ACHN (cell line): ENCODE measurements around the gene CTNND2.
"Not testable (repeated sequence)": the region's sequence is repeated elsewhere in the genome, so short reads cannot be mapped to it uniquely, and the experiment has no call there.

Experiments
- DNase-seq: peaks from one replicate; pipeline ENCODE4 v3.0.0-alpha.2; 2015
- in situ Hi-C: cut with HindIII; loops from 2 replicates; pipeline ENCODE4 v1.10.0; 2017; ENCODE audit warnings: low sequenced_read_pairs, low pct_ligation_motif_present, low pct_unique_long_range_greater_than_20kb

The CTNND2 gene

DNA sequence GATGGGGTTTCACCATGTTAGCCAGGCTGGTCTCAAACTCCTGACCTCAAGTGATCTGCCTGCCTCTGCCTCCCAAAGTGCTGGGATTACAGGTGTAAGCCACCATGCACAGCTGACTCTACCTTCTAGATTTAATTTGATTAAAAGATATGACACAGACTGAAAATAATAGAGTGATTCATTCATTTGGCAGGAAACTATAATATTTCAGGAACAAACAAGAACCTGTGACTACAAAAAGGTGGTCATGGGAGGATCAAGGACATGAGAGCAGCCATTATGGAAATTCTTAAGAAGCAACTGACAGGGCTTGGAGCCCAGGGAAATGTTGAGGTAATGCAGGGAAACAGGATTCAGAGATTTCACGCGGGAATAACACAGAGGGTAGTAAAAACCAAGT, 877.7 kb downstream of the CTNND2 start:
- no peak for DNase-seq
- in situ Hi-C loops = no loop called here

DNA sequence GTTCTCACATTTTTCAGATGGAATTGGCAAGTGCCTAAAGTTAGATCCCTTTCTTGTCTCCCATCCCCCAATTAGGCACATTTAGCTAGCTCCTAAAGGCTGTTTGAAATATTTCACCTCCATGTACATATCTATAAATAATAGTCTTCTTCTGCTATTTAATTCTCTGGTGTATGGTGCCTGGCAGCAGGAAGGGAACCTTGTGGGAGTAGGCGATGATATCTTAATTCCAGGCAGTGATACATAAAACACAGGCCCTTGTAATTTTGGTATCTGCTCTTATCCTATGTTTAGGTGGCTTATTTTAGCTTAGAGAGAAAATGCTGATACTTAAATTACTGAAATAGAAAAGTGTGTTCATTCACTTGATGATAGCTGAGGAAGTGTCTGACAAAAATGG, 880.3 kb downstream of the CTNND2 start:
- in situ Hi-C loops = no loop called here
- DNase-seq = no peak

DNA sequence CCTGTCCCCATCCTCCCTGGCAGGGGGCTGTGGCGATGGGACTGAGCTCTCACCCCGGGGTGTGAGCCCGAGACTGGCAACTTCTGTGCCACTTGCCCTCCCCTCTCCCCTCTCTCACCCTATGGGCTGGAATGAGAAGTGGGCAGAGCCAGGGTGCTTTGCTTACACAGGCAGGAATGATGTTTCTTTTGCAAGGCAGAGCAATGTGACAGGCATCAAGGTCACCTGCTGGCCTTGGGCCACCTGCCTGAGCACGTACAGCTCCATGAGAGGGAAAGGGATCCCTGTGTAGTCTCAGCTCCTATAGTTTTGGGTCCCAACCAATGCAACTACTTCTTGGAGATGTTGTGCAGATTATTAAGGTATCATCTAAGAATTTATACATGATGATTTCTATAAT, 890.5 kb downstream of the CTNND2 start:
- DNase-seq = no peak
- in situ Hi-C loops = no loop called here

DNA sequence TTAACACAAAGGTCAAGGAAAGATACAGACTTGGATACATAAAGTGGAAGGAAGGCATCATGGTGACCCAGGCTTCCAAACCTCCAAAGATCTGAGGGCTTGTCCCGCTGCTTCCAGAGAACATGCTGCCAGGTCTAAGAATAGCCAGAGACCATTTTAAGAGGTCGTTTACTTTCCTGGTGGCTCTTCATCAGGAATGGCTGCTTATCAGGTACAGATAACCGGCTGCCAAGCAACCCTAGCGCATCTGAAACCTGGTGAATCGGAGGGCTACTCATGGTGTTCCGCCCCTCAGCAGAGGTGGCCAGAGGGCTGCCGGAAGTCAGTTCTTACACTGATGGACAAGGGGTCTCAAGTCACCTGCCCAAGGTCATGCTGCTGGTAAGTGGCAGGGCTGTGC, 892.0 kb downstream of the CTNND2 start:
- no peak for DNase-seq
- in situ Hi-C loops = no loop called here

DNA sequence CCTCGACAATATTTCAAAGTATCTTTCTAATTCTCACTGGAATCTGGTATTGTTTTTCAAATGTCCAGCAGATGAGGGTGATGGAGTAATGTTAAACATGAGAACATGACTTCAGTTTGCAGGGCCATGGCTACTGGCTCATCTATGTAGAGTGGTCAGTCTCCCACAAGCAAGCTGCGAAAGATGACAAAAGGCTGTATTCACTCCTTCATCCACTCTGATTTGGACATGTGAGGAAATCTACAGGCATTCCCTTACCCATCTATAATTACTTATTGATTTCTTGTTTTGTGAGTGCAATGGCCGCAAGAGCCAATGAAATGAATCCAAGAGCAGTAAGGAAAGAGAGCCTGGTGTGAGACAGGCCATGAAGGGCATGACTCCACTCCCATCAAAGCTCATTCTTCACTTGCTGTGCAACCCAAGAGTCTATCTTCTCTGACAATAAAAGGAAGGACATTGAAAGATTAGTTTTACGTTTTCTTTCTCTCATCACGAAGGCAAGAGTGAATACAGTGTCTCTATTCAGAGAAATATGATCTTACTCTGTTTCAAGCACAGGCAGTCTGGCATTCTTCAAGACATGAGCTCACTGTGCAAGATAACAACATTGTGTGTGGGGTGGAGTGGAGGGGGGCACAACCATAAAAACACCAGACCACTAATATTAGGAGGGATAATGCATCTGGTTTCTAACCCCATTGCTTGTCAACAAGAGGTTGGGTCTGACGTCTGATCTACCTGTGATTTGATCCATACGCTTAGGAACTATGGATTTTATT, 893.6 kb downstream of the CTNND2 start:
- DNase-seq = no peak
- in situ Hi-C loops = no loop called here

DNA sequence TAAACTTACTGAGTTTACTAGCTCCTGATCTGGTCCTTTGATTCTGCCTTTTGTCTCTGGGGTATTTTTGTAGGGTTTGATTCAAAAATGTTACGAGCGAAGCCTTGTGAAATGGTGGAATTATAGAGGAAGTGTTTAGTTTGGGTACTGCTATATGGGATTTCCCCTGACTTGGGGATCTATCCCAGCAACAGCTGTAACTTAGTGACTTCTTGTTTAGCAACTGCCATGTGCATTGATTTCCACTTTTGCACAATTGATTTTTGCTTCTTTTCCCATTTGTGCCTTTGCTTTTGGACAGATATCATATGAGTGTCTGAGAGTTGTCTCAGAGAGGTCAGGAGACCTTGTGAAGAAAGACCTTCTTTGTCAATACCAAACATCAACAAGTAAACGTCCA, 894.7 kb downstream of the CTNND2 start:
- in situ Hi-C loops = no loop called here
- DNase-seq = no peak

DNA sequence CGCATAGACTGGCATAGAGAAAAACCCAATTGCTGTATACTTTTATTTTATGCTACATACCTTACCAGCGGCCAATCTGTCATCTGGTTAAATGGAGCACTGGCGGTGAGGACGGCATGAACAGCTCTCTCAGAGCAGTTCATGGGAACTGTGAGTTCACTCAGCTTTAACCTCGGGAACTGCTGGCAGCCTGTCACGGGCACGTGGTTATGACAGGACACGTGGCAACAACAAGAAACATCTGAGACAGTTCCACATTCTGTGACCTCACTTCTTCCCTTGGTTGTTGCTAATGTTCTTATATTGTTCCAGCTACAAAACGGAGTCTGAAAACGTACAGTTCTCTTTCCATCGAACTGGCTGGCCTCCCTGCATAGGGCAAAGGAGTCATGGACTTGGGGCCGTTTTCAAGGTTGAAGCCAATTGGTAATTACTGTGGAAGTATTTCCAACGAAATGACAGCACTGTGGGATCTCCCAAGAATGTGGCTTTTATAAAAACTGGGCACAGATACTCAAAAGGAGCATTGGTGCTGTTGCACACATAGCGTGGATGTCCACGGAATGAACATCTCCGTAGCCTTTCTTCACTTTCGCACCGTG, 896.9 kb downstream of the CTNND2 start:
- in situ Hi-C loops = no loop called here
- DNase-seq = no peak

DNA sequence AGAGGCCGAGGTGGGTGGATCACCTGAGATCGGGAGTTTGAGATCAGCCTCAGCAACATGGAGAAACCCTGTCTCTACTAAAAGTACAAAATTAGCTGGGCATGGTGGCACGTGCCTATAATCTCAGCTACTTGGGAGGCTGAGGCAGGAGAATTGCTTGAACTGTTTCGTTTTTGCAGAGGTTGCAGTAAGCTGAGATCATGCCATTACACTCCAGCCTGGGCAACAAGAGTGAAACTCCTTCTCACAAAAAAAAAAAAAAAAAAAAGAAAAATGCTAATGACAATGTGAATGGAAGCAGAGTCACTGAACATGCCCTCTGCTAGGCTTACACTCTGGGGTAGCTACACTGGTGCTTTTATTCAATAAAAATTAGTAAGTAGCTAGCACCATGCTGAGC, 899.7 kb downstream of the CTNND2 start:
- in situ Hi-C loops, DNase-seq: not testable (repeated sequence)

DNA sequence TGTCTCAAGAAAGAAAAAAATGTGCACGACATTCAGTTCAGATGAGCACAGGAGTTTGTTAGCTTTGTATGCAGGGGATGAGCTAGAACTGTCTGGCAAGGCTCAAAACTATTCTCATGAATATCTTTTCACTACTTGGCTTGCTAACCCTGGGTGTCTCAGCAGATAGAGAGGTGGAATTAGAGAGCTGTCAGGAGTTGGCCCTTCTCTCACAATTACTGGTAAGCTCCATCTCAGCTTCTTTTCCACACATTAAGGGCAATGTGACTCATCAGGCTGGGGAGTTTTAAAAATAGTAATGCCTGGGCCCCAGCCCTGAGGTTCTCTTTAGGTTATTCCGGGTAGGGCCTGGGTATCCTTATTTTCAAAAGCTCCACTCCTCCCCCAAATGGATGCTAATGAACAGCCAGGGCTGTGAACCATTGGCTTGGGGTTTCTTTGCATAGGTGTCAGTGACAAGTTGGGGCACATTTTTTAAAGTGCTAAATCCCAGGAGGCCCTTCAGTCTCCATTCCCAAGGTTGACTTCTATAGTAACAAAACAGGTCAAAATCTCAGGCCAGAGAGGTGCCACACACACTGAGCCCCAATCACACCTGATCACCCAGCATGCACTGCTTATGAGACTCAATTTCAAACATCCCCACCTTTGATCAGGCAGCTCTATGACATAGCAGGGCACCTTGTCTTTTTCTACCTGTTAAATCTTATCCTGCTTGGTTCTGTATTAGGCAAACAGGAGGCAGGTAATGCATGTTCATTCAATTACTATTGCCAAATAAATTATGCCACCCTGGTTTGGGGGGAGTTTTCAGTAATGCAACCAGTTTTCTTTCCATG, 903.5 kb downstream of the CTNND2 start:
- in situ Hi-C loops = no loop called here
- no peak for DNase-seq

DNA sequence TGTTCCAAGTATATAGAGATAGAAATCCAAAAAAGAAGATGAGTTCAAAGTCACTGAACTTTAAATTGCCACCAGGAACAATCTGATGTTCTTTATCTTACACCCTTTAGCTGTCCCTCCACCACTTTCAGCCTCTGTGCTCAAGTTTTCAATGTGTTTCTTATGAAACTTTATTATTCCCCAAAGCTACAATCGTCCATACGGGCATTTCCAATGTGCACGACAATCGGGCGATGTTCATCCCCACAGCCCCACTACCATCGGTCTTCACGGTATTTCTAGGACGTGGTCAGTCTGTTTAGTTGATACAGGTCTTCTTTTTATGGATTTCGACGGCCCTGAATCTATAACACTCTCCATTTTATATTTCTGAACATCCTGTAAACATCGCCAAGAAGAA, 904.5 kb downstream of the CTNND2 start:
- no peak for DNase-seq
- in situ Hi-C loops = no loop called here

DNA sequence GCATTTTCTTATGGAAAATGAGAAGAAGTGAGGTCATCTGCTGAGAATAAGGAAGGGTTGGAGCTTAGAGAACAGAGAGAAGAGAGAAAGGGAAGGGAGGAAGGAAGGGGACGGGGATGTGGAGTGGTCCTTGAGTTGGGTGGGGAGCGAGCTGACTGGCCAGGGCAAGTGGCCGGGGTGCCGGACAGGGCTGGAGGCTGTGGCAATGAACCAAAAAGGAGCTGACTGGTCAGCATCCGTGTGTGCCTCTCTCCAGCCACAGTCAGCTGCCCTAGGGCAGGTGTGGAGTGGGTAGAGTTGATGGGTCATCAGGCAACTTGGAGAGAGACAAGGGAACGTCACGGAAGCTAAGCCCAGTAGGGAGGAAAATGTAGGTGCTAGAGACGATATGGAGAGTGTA, 908.4 kb downstream of the CTNND2 start:
- in situ Hi-C loops = no loop called here
- no peak for DNase-seq

DNA sequence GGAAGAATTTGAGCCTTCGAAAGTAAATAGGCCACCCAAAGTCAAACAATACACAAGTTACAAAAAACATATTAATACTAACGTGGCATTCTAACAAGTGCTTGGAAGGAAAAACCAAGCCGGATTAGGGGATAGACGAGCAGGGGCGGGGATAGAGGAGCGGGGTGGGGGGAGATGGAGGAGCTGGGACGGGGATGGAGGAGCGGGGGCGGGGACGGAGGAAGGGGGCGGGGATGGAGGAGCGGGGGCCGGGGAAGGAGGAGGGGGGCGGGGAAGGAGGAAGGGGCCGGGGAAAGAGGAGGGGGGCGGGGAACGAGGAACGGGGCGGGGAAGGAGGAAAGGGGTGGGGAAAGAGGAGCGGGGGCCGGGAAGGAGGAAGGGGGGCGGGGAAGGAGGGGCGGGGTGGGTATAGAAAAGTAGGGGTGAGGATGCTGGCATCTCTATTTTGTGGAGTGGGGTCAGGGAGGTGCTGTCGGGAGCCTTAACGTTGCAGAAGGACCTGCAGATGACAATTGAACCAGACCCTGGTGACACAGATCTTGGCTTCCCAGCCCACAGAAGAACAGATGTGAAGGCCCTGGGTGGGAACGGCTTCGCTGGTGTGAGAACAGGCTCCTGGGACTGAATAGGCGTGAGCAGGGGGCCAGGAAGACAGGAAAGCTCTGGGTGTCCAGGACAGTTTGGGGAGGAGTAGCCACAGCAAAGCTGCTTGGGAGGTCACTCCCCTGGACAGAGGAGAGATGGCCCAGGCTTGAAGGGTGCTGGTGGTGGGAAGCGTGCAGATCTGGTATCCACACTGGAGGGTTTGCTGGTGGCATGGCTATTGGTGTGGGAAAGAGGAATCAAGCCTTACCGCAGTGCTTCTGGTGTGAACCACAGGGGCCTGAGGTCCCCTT, 909.9 kb downstream of the CTNND2 start:
- no peak for DNase-seq
- in situ Hi-C loops = no loop called here

DNA sequence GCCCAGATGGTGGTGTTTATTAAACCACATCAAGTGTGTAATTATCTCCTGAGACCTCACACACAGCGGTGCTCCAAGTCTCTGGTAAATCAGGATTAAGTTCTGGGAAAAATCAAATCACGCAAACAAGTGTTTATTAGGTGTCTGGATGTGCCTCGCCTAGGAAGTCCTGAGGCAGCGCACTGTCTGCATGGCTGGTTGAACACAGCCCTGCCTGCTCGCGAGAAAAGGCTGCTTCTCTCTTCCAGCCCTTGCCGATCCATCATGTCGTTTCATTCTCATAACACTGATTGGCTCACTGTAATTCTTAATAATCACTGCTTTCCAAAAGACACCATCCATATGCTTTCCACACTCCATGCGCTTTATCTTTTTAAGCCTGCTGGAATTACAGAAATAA, 913.6 kb downstream of the CTNND2 start:
- in situ Hi-C loops = no loop called here

DNA sequence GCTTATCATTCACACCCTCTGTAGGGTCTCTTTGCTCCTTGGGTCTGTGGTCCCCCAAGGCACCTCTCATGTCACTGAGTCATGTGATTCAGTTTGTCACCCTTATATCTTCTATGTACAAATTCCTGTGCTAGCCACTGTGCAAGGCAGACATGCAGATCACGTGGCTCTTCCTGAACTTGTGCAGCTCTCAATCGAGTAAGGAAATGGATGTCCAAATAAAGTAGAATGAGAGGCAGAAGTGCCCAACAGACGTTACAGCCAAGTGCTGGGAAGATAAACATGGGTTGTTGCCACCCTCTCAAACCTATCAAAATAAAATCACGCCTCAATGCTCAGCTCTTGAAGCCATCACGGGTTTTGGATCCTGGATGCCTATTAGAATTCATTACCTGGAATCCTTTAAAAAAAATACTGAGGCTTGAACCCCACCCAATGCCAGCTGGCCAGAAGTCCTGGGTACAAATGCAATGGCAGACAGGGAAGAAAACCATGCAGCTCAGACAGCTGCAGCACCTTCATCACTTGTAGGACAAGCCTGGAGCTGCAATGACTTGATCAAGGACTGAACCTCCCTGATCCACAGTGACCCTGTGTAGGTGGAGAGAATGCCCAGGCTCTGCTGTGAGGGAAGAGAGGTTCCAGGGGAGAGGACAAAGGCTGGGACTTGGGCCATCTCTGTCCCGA, 914.5 kb downstream of the CTNND2 start:
- in situ Hi-C loops = no loop called here
- no peak for DNase-seq

More for the DNA sequence above, 913.6 kb downstream of the CTNND2 start:
- DNase-seq = no peak

DNA sequence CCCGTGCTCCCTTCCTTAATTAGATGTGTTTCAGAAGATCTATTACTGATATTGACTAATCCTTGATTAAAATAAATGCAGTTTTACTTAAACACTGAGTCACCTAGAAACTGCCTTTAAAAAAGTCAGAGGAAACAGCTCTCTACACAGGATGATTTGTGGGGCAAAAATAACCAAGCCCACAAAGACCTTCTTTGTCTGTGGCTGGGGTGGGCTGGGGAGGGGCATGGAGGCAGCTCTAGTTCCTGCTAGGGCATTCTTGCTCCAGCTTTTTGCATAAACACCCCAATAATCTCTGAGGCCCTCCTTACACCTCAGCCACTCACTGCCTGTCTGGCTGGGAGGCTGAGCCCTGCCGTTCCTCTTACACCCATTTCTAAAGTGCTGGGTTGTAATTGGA, 915.6 kb downstream of the CTNND2 start:
- no peak for DNase-seq
- in situ Hi-C loops = no loop called here

DNA sequence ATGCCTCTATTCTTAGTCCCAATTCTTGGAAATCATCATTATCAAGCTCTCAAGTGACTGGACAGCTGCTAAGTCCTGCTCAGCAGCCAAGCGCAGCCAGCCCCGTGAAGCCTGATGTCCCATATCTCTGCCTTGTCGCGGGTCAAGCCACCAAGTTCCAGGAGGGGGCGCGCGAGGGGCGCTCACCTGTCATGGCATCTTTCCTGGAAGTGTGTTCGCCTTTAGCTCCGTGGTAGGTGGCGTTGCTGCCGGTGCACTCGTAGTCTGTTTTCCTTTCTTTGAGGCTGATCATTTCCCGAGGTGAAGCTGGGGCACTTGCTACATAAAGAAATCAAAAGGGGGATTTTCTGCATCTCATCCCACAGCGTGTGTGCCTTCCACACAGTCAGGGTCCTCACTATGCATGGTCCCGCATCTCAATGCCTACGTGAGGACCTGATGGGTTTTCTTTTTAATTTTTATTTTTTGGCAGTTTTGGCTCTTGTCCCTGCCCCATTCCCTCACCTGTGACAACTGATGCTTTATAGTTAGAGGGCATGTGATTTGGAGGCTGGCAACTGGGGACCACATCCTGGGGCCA, 916.2 kb downstream of the CTNND2 start:
- in situ Hi-C loops = no loop called here
- peak; percentile 49 for DNase-seq

DNA sequence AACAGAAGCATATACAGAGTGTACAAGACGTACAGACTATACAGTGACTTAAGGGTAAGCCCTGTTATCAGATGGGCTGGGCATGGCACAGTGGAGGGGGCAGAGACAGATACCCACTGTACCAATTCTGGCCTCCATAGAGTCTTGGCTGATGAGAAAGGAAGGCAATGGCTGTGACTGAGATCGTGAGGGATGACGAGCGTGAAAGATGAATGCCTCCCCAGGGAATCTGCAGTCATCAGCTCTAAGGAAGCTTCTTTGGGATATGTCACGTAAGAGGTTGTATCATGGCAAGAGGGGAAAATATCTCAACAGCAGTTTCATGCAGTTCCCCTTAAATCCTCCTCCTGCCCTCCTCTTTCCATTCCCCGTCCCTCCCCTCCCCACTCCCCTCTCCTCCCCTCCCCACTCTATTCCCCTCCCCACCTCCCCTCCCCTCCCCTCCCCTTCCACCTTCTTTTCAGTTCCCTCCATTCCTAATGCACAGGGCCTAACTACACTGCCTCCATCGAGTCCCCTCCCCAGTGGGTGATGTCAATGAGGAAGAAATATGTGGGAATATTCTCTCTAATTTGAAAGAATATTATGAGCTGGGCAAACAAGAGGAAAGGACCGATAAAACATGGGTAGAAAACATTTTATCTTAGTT, 916.8 kb downstream of the CTNND2 start:
- no peak for DNase-seq
- in situ Hi-C loops = no loop called here
